ENCODE results near the gene NDUFB6. TPM values are rescaled to one million over a fixed set of nuclear protein-coding genes. Genes with fewer than 3 reads are reported as not detected.

The NDUFB6 gene
- total and polyA plus RNA-seq, 7 donors, result 59.6 to 90.8 (median 75.4) TPM

DNA sequence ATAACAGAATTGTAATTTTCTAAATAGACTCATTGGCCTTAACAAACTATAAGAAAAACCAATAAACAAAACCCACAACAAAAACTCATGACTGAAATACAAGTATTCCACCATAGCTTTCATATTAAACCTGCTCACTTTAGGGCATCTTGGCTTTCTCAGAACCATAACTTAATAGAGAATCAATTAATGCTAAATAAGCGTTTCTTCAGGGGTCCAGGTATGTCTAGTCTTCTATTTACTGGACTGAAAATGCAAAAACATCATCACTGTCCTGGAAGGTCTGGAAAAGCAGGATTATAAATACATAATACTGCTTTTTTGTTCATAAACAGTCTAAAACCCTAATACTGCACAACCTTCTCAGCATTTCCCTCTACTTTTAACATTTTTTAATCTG is 27.1 kb downstream of the NDUFB6 start:
- Histone ChIP-seq H3K4me3 (no peak overlapping the region), H3K9me3 (no peaks in the 10 kb centered on the region), H3K27me3 (ENCODE audit: insufficient read depth in 3 of 3, low read length in 2 of 3) (no peaks in the 10 kb centered on the region), H3K27ac (no peak overlapping the region), H3K4me1 (peaks cover 15% of the 10 kb centered on the region), H3K36me3 (ENCODE audit: insufficient read depth in 1 of 2, low read depth in 1 of 2) (peaks cover 3 to 42% of the 10 kb centered on the region in 2 donors)
- WGBS, 3 donors, result 85 to 94% (median 92%) methylated on average over 1 of the region's 1 CpG
- DNase-seq (no peak), ATAC-seq (no peak)
- intact Hi-C loops (cut with DNase I), result no loop called here
- TF ChIP-seq, protein P1, sequence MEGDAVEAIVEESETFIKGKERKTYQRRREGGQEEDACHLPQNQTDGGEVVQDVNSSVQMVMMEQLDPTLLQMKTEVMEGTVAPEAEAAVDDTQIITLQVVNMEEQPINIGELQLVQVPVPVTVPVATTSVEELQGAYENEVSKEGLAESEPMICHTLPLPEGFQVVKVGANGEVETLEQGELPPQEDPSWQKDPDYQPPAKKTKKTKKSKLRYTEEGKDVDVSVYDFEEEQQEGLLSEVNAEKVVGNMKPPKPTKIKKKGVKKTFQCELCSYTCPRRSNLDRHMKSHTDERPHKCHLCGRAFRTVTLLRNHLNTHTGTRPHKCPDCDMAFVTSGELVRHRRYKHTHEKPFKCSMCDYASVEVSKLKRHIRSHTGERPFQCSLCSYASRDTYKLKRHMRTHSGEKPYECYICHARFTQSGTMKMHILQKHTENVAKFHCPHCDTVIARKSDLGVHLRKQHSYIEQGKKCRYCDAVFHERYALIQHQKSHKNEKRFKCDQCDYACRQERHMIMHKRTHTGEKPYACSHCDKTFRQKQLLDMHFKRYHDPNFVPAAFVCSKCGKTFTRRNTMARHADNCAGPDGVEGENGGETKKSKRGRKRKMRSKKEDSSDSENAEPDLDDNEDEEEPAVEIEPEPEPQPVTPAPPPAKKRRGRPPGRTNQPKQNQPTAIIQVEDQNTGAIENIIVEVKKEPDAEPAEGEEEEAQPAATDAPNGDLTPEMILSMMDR (IDR thresholded peaks at IDR 0.05), result no peak

DNA sequence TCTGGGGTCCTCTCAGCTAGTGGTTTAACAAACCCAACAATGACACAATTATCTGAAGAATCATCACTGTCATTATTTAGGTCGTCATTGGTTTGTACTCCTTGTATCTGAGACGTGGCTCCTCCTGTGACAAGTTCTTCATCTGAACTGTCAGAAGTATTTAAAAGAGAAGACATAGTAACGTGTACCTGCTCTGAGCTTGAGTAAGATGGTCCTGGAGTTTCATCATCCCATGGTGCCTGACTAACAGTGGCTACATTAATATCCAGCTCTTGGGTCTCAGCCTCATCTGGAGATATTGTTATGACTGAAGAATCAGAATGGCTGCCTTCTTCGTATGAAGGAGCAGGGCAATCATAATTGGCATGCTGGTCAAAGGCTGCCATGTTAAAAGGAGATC is 29.9 kb downstream of the NDUFB6 start:
- no peaks in the 10 kb centered on the region for H3K27me3 ChIP-seq (ENCODE audit: insufficient read depth in 3 of 3, low read length in 2 of 3)
- WGBS, 3 donors, result 94 to 96% (median 94%) methylated on average over 4 of the region's 4 CpGs
- H3K4me3 ChIP-seq, result no peak overlapping the region
- peaks cover 3 to 49% of the 10 kb centered on the region in 2 donors for H3K36me3 ChIP-seq (ENCODE audit: insufficient read depth in 1 of 2, low read depth in 1 of 2)
- H3K27ac ChIP-seq, result no peak overlapping the region
- TF ChIP-seq, protein P1 (IDR thresholded peaks at IDR 0.05), result no peak
- ATAC-seq (no peak), DNase-seq (no peak)
- intact Hi-C loops (cut with DNase I), result no loop called here
- H3K9me3 ChIP-seq, result no peaks in the 10 kb centered on the region
- no peaks in the 10 kb centered on the region for H3K4me1 ChIP-seq

DNA sequence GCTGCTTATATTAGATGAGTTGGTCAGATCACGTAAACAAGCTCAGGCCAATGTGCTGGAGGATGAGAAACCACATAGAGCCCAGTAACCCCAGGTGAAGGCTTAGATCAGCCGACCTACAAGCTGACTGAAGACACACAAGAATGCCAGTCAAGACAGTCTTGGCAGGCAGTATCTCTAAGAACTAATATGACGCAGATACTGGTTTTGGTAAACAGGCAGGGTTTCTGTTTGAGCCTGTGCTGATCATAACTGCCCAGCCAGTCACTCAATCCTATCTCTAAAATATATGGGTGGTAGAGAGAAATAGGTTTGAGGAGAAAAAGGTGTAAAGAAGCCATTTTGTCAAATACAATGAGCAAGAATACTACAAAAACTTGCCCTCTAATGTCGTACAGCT is 39.1 kb downstream of the NDUFB6 start:
- Histone ChIP-seq H3K4me1 (no peaks in the 10 kb centered on the region), H3K9me3 (no peaks in the 10 kb centered on the region), H3K27ac (no peak overlapping the region), H3K4me3 (no peak overlapping the region), H3K36me3 (ENCODE audit: insufficient read depth in 1 of 2, low read depth in 1 of 2) (no peaks in the 10 kb centered on the region), H3K27me3 (ENCODE audit: insufficient read depth in 3 of 3, low read length in 2 of 3) (no peaks in the 10 kb centered on the region)
- intact Hi-C loops (cut with DNase I), result no loop called here
- TF ChIP-seq, protein P1 (IDR thresholded peaks at IDR 0.05), result no peak
- DNase-seq (no peak), ATAC-seq (no peak)
- WGBS, 3 donors, result 95 to 97% (median 96%) methylated on average over 4 of the region's 4 CpGs

DNA sequence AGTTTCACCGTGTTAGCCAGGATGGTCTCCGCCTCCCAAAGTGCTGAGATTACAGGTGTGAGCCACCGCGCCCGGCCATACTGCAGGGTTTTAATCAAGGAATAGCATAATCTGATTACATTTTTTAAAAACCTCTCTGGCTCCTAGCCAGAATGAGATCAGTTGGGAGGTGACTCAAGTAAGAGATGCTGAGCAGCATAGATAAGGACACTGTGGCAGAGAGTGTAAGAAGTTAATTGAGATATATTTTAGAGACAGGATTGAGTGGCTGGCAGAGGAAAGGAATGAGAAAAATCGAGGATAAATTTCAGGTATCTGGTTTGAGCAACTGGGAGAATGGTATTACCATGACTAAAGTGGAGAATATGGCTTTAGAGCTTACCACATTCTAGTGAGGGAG is 39.6 kb downstream of the NDUFB6 start:
- no peak for ATAC-seq
- TF ChIP-seq, protein P1 (IDR thresholded peaks at IDR 0.05), result no peak
- WGBS, 3 donors, result 95 to 98% (median 97%) methylated on average over 6 of the region's 6 CpGs
- Histone ChIP-seq H3K4me1 (no peaks in the 10 kb centered on the region), H3K36me3 (ENCODE audit: insufficient read depth in 1 of 2, low read depth in 1 of 2) (no peaks in the 10 kb centered on the region), H3K27ac (no peak overlapping the region), H3K9me3 (no peaks in the 10 kb centered on the region), H3K27me3 (ENCODE audit: insufficient read depth in 3 of 3, low read length in 2 of 3) (no peaks in the 10 kb centered on the region), H3K4me3 (no peak overlapping the region)
- intact Hi-C loops (cut with DNase I), result no loop called here
- no peak for DNase-seq

DNA sequence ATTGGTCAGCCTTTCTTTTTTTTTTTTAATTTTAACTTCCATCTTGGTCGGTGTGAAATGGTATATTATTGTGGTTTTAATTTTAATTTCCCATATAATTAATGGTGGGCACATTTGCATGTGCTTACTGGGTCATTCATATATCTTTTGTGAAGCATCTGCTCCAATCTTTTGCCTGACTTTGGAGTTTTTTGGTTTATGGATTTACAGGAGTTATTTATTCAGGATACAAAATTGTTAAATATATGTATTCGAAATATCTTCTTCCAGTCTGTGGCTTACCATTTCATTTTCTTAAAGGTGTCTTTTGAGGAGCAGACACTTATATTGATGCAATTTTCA is 46.3 kb downstream of the NDUFB6 start:
- Histone ChIP-seq H3K4me3 (peak overlapping the region; percentile 72), H3K9me3 (no peaks in the 10 kb centered on the region), H3K27me3 (ENCODE audit: insufficient read depth in 3 of 3, low read length in 2 of 3) (no peaks in the 10 kb centered on the region), H3K4me1 (peaks cover 21% of the 10 kb centered on the region), H3K36me3 (ENCODE audit: insufficient read depth in 1 of 2, low read depth in 1 of 2) (no peaks in the 10 kb centered on the region), H3K27ac (peak overlapping the region; percentile 64)
- DNase-seq (no peak), ATAC-seq (no peak)
- TF ChIP-seq, protein P1 (IDR thresholded peaks at IDR 0.05), result no peak
- 13 to 19% (median 16%) methylated on average over 2 of the region's 2 CpGs for WGBS, 3 donors
- intact Hi-C loops (cut with DNase I), result loop anchor here (2.0 to 5.0 kb wide), 2 partner anchors 140 to 144 kb away; partner anchors contain the start of gene ACO1 (in 1 of the 2)

Data from psoas muscle (tissue), 8 donors.